GM23338 (cell line): ENCODE data around the gene CD244. TPM values are rescaled to one million over a fixed set of nuclear protein-coding genes. Genes with fewer than 3 reads are reported as not detected.

ENCODE experiments used
- CREB1 ChIP-seq: fragments of 250-450 bp; sonication (Bioruptor Pico); IDR thresholded peaks from 2 replicates; pipeline ENCODE4 v1.5.0; 2020; ENCODE audit warnings: low read depth, mild to moderate bottlenecking, moderate library complexity
- CTCF ChIP-seq, 2 experiments: fragments of 200-600 bp in 1 of 2; sonication (generic) in 1 of 2; conservative IDR thresholded peaks; 2 replicates each; pipeline versions ENCODE4 v1.5.1 to v1.6.1; 2016 to 2017; ENCODE audit warnings: antibody characterized with exemption in 2 of 2, low read depth in 2 of 2, mild to moderate bottlenecking in 2 of 2, moderate library complexity in 1 of 2
- EZH2 ChIP-seq: fragments of 200-600 bp; sonication (generic); IDR thresholded peaks from one replicate; pipeline ENCODE4 v1.8.0; 2017; ENCODE audit warnings: antibody characterized with exemption, mild to moderate bottlenecking, low read depth; ENCODE audit not compliant: unreplicated experiment
- EZH2phosphoT487 ChIP-seq: fragments of 200-600 bp; sonication (generic); IDR thresholded peaks from one replicate; pipeline ENCODE4 v1.8.1; 2018; ENCODE audit warnings: antibody characterized with exemption; ENCODE audit not compliant: unreplicated experiment
- JUNB ChIP-seq: IDR thresholded peaks from one replicate; pipeline ENCODE4 v1.6.1; 2016; ENCODE audit warnings: antibody characterized with exemption; ENCODE audit not compliant: unreplicated experiment
- NANOG ChIP-seq: IDR thresholded peaks from 2 replicates; pipeline ENCODE4 v1.6.1; 2016; ENCODE audit warnings: antibody characterized with exemption, borderline replicate concordance
- STAT1 ChIP-seq: IDR thresholded peaks from one replicate; pipeline ENCODE4 v1.6.1; 2016; ENCODE audit warnings: antibody characterized with exemption; ENCODE audit not compliant: unreplicated experiment
- ZNF331 ChIP-seq: fragments of 250-450 bp; sonication (Bioruptor Pico); IDR thresholded peaks from 2 replicates; pipeline ENCODE4 v1.5.0; 2020; ENCODE audit warnings: low read depth, mild to moderate bottlenecking, moderate library complexity
- ZNF462 ChIP-seq: fragments of 250-450 bp; sonication (Bioruptor Pico); IDR thresholded peaks from 2 replicates; pipeline ENCODE4 v1.5.0; 2020; ENCODE audit warnings: mild to moderate bottlenecking, moderate library complexity
- polyA plus RNA-seq: library from polyadenylated mRNA; unstranded; fragments of >200 nt; fragmentation: Nextera tagmentation; extraction: Ambion mirVana; gene quantifications from 2 replicates; pipeline ENCODE4 v1.2.1, GENCODE V29; 2016
- total RNA-seq: library from RNA; depleted of rRNA; stranded (reverse); fragments of >200 nt; shearing (Covaris generic); gene quantifications from 2 replicates; pipeline ENCODE4 v1.2.3, GENCODE V29; 2014

CD244 gene
- total and polyA plus RNA-seq, 2 experiments from 2014 or later, result not detected

GRCh38 chr1:160863061-160863773, 530 bp upstream of the CD244 start (continued):
- TF ChIP-seq ZNF462 (CRISPR knock-in tag) (no peak), STAT1 (no peak), CREB1 (CRISPR knock-in tag) (no peak), ZNF331 (no peak), CTCF (conservative IDR thresholded peaks at IDR 0.05; ENCODE audit: low read depth in 2 of 2) (no peak), JUNB (no peak), EZH2phosphoT487 (no peak), NANOG (no peak), EZH2 (no peak)
